ENCODE data around the gene C1QTNF9. TPM values are rescaled to one million over a fixed set of nuclear protein-coding genes. Genes with fewer than 3 reads are reported as not detected.
"Not testable (repeated sequence)": the region's sequence is repeated elsewhere in the genome, so short reads cannot be mapped to it uniquely, and the experiment has no call there.

Gene C1QTNF9
- total and polyA plus RNA-seq, 2 of the 8 experiments (the other 6 are each of a cell fraction or from before 2014, with no cell fraction given) = not detected

DNA sequence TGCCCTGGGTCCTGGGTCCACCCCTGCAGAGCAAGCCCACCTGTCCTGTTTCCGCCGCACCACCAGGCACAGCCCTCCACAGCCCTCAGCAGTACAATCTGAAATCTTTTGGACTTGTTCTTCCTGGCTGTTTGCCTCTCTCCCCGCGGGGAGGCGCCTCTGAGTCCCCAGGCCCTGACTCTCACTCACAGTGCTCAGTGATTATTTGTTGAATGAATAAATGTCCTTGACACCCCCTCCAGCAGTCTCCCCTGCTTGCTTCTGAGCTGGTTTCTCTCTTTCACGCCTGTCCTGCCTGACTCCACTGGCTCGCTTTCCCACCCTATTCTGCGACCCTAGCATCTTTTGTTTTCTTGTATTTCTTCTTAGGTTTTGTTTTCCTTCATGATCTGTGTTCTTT is 56.9 kb downstream of the C1QTNF9 start:
- 98% methylated on average over 6 of the region's 8 CpGs; no CpG with 5 or more reads in 1 of the 2 experiments for WGBS, 2 experiments (ENCODE audit: extremely low coverage in 1 of 2, insufficient coverage in 1 of 2, insufficient read length in 1 of 2, insufficient replicate concordance in 2 of 2, low coverage in 1 of 2, low lambda C conversion rate in 2 of 2, missing lambda C conversion rate in 1 of 2)
- not testable (repeated sequence) for H3K4me2 ChIP-seq (ENCODE audit: insufficient read depth in 1 of 2, low read depth in 2 of 2, low read length in 2 of 2)

More for the DNA sequence above, 56.9 kb downstream of the C1QTNF9 start:
- H2AFZ ChIP-seq (ENCODE audit: low read length); H2BK12ac ChIP-seq (ENCODE audit: low read depth, low read length); H3K14ac ChIP-seq (ENCODE audit: insufficient read length); H3K27me3 ChIP-seq (replicated peaks in 1 of 4; ENCODE audit: control insufficient read depth in 3 of 4, extremely low read depth in 1 of 4, insufficient read depth in 3 of 4, low read length in 3 of 4); H3K79me1 ChIP-seq (ENCODE audit: low read depth, low read length); H4K91ac ChIP-seq (replicated peaks; ENCODE audit: insufficient read length, low read length); H3K79me2 ChIP-seq (ENCODE audit: control insufficient read depth in 1 of 2, insufficient read depth in 2 of 2, low read length in 2 of 2); H3K18ac ChIP-seq (ENCODE audit: extremely low read depth, low read length); H3K23me2 ChIP-seq (ENCODE audit: low read depth, low read length); H2BK20ac ChIP-seq (ENCODE audit: low read length); H3K27ac ChIP-seq (ENCODE audit: low read depth, low read length); H4K8ac ChIP-seq (ENCODE audit: extremely low read depth, insufficient read depth, low read length); H4K5ac ChIP-seq (ENCODE audit: insufficient read length, low read depth, low read length); H3K36me3 ChIP-seq (ENCODE audit: control insufficient read depth in 2 of 4, insufficient read depth in 4 of 4, low read length in 3 of 4); POLR2A ChIA-PET (ENCODE audit: partially characterized antibody); H3K4ac ChIP-seq (replicated peaks; ENCODE audit: insufficient read length, low read depth, low read length); H4K20me1 ChIP-seq (replicated peaks in 1 of 2; ENCODE audit: control insufficient read depth in 1 of 2, insufficient read depth in 2 of 2, low read length in 2 of 2); DNase-seq (ENCODE audit: low read depth in 1 of 2, low spot score in 2 of 2); H2BK120ac ChIP-seq (replicated peaks; ENCODE audit: low read depth, low read length); FAIRE-seq; H3K9ac ChIP-seq (replicated peaks in 1 of 4; ENCODE audit: extremely low read depth in 1 of 4, low read depth in 3 of 4, low read length in 3 of 4); H2AK5ac ChIP-seq (ENCODE audit: low read depth, low read length); H3K9me3 ChIP-seq (ENCODE audit: insufficient read depth in 2 of 2, low read depth in 1 of 2, low read length in 1 of 2); CTCF ChIA-PET (ENCODE audit: partially characterized antibody); H2BK5ac ChIP-seq (ENCODE audit: low read depth, low read length); H2BK15ac ChIP-seq (ENCODE audit: low read length); H3K4me3 ChIP-seq (ENCODE audit: extremely low read depth in 1 of 4, insufficient read depth in 2 of 4, low read depth in 3 of 4, low read length in 4 of 4); H3K23ac ChIP-seq (ENCODE audit: insufficient read length); H3K56ac ChIP-seq (replicated peaks; ENCODE audit: insufficient read length, low read depth, low read length); H3K4me1 ChIP-seq (replicated peaks in 1 of 4; ENCODE audit: control insufficient read depth in 3 of 4, insufficient read depth in 4 of 4, low read length in 3 of 4): not testable (repeated sequence)
